ENCODE results near the gene ZNF697. TPM values are rescaled to one million over a fixed set of nuclear protein-coding genes. Genes with fewer than 3 reads are reported as not detected.
"Not testable (repeated sequence)": the region's sequence is repeated elsewhere in the genome, so short reads cannot be mapped to it uniquely, and the experiment has no call there.

Gene ZNF697
- total and polyA plus RNA-seq, 7 donors: 1.3 to 4.9 (median 2.9) TPM

- no peak overlapping the region for H3K4me3 ChIP-seq
- no peak for TF ChIP-seq CTCF (IDR thresholded peaks at IDR 0.05)
- H3K4me1 ChIP-seq: no peaks in the 10 kb centered on the region
- intact Hi-C loops (cut with DNase I): no loop called here
- H3K9me3 ChIP-seq: no peaks in the 10 kb centered on the region
- no peak for DNase-seq
- ATAC-seq: no peak
- H3K36me3 ChIP-seq (ENCODE audit: insufficient read depth in 1 of 2, low read depth in 1 of 2): no peaks in the 10 kb centered on the region
- no peaks in the 10 kb centered on the region for H3K27me3 ChIP-seq (ENCODE audit: insufficient read depth in 3 of 3, low read length in 2 of 3)
- 97 to 98% (median 98%) methylated on average over 3 of the region's 3 CpGs for WGBS, 3 donors
- H3K27ac ChIP-seq: no peak overlapping the region
Measured at GRCh38 chr1:119605686-119606085, 42.4 kb downstream of the ZNF697 start.

GRCh38 chr1:119605080-119605479 lies 43.0 kb downstream of the ZNF697 start:
- intact Hi-C loops (cut with DNase I); H3K4me1 ChIP-seq; H3K4me3 ChIP-seq; DNase-seq; H3K9me3 ChIP-seq; ATAC-seq; H3K36me3 ChIP-seq (ENCODE audit: insufficient read depth in 1 of 2, low read depth in 1 of 2); H3K27me3 ChIP-seq (ENCODE audit: insufficient read depth in 3 of 3, low read length in 2 of 3); H3K27ac ChIP-seq: not testable (repeated sequence)
- WGBS, 3 donors: 81 to 90% (median 81%) methylated on average over 8 of the region's 8 CpGs

GRCh38 chr1:119603695-119604094 lies 44.4 kb downstream of the ZNF697 start:
- TF ChIP-seq CTCF (IDR thresholded peaks at IDR 0.05): no peak
- WGBS, 3 donors: 90 to 94% (median 91%) methylated on average over 6 of the region's 6 CpGs
- Histone ChIP-seq H3K4me3 (no peak overlapping the region), H3K27me3 (ENCODE audit: insufficient read depth in 3 of 3, low read length in 2 of 3) (no peaks in the 10 kb centered on the region), H3K36me3 (ENCODE audit: insufficient read depth in 1 of 2, low read depth in 1 of 2) (no peaks in the 10 kb centered on the region), H3K4me1 (no peaks in the 10 kb centered on the region), H3K9me3 (no peaks in the 10 kb centered on the region), H3K27ac (no peak overlapping the region)
- intact Hi-C loops (cut with DNase I): no loop called here
- ATAC-seq (no peak), DNase-seq (no peak)

DNA sequence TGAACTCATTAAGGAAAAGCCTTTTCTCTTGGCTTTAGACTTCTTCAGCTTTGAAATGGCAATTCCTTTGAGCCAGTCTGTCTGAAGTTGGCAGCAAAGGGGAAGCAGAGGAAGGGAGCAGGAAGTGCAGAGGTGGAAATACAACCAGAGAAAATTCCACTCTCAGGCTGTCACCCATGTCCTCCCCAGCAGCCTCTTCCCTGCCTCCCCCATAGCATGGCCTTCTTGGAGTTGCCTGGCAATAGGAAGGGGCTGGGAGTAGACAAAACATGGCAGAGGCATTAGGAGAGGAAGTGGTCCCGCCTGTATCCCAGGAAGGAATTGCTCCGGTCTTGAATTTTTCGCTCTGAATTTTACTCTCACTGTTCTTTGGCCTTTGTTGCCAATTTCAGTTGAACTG lies 44.8 kb downstream of the ZNF697 start:
- 72 to 82% (median 82%) methylated on average over 3 of the region's 3 CpGs for WGBS, 3 donors
- H3K9me3 ChIP-seq; H3K36me3 ChIP-seq (ENCODE audit: insufficient read depth in 1 of 2, low read depth in 1 of 2); H3K27ac ChIP-seq; H3K27me3 ChIP-seq (ENCODE audit: insufficient read depth in 3 of 3, low read length in 2 of 3); intact Hi-C loops (cut with DNase I); ATAC-seq; H3K4me1 ChIP-seq; DNase-seq; H3K4me3 ChIP-seq: not testable (repeated sequence)

- intact Hi-C loops (cut with DNase I); DNase-seq; H3K4me1 ChIP-seq; H3K4me3 ChIP-seq; ATAC-seq; H3K27me3 ChIP-seq (ENCODE audit: insufficient read depth in 3 of 3, low read length in 2 of 3); H3K27ac ChIP-seq; H3K36me3 ChIP-seq (ENCODE audit: insufficient read depth in 1 of 2, low read depth in 1 of 2); H3K9me3 ChIP-seq: not testable (repeated sequence)
- WGBS, 3 donors: 83 to 90% (median 89%) methylated on average over 3 of the region's 3 CpGs
Measured at GRCh38 chr1:119602789-119603188, 45.3 kb downstream of the ZNF697 start.

DNA sequence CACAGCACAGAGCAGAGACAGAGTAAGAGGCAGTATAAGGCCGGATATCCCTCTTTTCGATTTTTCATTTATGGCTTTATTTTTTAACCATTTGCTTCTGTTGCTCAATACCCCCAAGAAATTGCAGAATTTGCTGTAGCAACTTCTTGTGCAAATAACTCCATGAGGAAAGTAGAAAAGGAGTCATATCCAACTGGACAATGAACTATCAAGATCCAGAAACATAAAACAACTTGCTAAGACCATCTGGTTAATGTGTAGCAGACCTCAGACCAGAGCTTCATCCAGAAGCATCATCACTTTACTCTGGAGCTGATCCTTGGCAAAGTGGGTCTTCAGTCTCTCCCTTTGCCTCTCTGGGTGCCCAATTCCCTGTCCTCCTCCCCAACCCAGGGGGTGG lies 45.9 kb downstream of the ZNF697 start:
- Histone ChIP-seq H3K4me3 (no peak overlapping the region), H3K4me1 (no peaks in the 10 kb centered on the region), H3K27me3 (ENCODE audit: insufficient read depth in 3 of 3, low read length in 2 of 3) (no peaks in the 10 kb centered on the region), H3K27ac (no peak overlapping the region), H3K36me3 (ENCODE audit: insufficient read depth in 1 of 2, low read depth in 1 of 2) (no peaks in the 10 kb centered on the region), H3K9me3 (no peaks in the 10 kb centered on the region)
- no peak for DNase-seq
- ATAC-seq: no peak
- TF ChIP-seq CTCF (IDR thresholded peaks at IDR 0.05): no peak
- 83 to 87% (median 86%) methylated on average over 2 of the region's 2 CpGs for WGBS, 3 donors
- intact Hi-C loops (cut with DNase I): no loop called here
